B cell (primary cell): ENCODE measurements around the gene KCTD7.

Experiments used
- CTCF ChIP-seq: fragments of 200-600 bp; IDR thresholded peaks from one replicate; pipeline ENCODE4 v1.8.0; 2022; ENCODE audit warnings: antibody characterized with exemption, mild to moderate bottlenecking
- EZH2 ChIP-seq: IDR thresholded peaks from 2 replicates; pipeline ENCODE4 v1.6.1; 2012; ENCODE audit warnings: borderline replicate concordance, low read depth, mild to moderate bottlenecking, moderate library complexity, low read length; ENCODE audit not compliant: insufficient read depth, poor library complexity, severe bottlenecking

DNA sequence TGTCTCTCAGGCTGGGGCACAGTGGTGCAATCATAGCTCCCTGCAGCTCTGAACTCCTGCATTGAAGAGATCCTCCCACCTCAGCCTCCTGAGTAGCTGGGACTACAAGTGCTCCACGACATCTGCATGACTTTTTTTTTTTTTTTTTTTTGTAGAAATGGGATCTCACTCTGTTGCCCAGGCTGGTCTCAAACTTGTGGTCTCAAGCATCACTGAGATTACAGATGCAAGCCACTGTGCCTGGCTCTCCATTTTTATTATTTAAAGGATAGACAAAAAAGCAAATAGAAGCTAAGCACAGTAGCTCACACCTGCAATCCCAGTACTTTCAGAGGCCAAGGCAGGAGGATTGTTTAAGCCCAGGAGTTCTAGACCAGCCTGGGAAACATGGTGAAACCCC is 13.0 kb upstream of the KCTD7 start:
- no peak for TF ChIP-seq CTCF
- TF ChIP-seq EZH2, result no peak
